Retinal pigment epithelial cell (primary cell): ENCODE data around the gene CCDC183.

ENCODE experiments used
- DNase-seq: peaks from one replicate; pipeline ENCODE4 v3.0.0-alpha.2; 2010; ENCODE audit warnings: low read depth
- H3K4me3 ChIP-seq: 2 replicates; pipeline ENCODE4 v1.5.1; 2011; ENCODE audit warnings: mild to moderate bottlenecking, low read length, control low read depth, moderate library complexity
- TF ChIP-seq, protein P1 (sequence below): conservative IDR thresholded peaks from 2 replicates; pipeline ENCODE4 v1.5.1; 2011; ENCODE audit warnings: low read depth, low read length, control low read depth, inconsistent platforms

The CCDC183 gene

DNA sequence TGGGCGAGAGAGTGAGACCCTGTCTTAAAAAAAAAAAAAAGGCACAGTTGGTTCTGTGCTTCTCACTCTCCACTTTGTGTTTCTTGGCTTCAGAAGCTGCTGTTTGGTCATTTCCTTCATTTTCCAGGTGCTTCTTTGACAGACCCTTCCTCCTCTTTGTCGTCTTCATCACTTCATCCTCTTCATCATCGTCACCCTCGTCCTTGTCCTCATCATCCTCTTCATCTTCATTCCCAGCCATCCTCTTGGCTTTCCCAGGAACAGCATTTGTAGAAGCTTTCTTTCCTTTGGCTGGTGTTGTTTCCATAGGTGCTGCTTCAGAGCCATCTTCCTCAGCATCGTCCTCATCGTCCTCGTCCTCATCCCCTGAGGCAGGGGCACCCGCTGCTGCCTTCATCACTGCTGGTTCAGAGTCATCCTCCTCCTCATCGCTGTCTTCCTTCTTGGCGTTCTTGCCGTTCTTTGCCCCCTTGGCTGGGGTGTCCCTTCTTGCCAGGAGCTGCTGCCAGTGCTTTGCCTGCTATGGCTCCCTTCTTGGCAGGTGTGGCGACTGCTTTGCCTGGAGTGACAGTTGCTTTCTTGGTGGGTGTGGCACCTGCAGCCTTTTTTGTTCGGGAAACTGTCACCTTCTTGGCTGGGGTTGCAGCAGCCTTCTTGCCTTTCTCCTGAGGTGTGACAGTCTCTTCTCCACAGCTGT lies 18.7 kb downstream of the CCDC183 start:
- no peak for DNase-seq
- TF ChIP-seq, protein P1, sequence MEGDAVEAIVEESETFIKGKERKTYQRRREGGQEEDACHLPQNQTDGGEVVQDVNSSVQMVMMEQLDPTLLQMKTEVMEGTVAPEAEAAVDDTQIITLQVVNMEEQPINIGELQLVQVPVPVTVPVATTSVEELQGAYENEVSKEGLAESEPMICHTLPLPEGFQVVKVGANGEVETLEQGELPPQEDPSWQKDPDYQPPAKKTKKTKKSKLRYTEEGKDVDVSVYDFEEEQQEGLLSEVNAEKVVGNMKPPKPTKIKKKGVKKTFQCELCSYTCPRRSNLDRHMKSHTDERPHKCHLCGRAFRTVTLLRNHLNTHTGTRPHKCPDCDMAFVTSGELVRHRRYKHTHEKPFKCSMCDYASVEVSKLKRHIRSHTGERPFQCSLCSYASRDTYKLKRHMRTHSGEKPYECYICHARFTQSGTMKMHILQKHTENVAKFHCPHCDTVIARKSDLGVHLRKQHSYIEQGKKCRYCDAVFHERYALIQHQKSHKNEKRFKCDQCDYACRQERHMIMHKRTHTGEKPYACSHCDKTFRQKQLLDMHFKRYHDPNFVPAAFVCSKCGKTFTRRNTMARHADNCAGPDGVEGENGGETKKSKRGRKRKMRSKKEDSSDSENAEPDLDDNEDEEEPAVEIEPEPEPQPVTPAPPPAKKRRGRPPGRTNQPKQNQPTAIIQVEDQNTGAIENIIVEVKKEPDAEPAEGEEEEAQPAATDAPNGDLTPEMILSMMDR: no peak
- H3K4me3 ChIP-seq: no peak overlapping the region

DNA sequence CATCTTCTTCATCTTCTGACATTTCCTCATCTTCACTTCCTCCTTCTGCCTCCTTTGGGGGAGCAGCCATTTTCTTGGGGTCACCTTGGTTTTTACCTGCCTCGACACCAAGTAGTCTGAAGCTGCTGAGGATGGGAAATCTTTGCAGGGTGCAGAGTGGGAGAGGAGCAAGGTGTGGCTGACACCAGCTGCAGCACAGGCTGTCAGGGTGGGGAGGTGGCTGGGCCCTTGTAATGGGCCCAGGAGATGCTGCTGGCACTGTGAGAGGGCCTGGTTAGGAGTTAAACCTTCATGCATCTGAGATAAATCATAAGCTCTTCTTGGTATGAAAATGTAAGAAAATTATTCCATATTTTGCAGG lies 19.3 kb downstream of the CCDC183 start:
- no peak for DNase-seq
- H3K4me3 ChIP-seq: no peak overlapping the region
- TF ChIP-seq, protein P1: no peak

DNA sequence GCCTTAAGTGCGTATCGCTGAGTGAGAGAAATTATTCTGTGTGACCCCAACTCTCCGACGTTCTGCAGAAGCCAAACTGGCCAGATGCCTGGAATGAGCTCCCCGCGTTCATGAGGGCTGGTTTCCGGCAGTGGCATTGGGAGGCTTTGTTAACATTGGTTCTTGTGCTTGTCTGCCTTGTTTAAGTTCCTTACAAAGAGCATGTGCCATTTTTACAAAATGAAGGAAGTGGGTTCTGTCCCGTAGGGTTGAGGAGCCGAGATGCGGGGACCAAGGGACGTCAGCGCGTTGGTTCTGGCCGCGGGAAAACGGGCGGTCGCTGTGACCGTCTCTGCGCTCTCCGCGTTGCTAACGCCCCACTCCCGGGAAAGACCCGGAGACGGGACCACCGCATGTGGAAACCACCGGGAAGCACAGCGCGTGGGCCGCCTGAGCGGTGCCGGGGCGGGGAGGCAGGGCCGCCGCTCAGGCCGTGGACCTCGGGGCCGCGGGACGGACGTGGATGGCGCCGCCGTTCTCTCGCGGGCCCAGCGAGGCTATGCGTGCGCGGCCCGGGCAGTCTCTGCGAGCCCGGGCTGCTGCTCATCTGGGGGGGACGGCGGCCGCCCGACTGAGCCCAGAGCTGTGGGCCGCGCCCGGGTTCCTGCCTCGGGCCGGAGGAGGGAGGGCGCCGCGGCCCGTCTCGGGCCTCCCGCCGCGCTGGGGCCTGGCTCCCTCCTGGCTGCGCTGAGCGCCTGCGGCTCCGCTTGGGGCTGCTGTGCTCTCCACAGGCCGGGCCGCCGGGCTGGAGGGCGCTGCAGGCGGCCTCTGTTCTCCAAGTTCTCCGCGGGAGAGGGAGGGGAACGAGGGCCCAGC lies 25.1 kb downstream of the CCDC183 start:
- TF ChIP-seq, protein P1: no peak
- H3K4me3 ChIP-seq: no peak overlapping the region
- DNase-seq: no peak

DNA sequence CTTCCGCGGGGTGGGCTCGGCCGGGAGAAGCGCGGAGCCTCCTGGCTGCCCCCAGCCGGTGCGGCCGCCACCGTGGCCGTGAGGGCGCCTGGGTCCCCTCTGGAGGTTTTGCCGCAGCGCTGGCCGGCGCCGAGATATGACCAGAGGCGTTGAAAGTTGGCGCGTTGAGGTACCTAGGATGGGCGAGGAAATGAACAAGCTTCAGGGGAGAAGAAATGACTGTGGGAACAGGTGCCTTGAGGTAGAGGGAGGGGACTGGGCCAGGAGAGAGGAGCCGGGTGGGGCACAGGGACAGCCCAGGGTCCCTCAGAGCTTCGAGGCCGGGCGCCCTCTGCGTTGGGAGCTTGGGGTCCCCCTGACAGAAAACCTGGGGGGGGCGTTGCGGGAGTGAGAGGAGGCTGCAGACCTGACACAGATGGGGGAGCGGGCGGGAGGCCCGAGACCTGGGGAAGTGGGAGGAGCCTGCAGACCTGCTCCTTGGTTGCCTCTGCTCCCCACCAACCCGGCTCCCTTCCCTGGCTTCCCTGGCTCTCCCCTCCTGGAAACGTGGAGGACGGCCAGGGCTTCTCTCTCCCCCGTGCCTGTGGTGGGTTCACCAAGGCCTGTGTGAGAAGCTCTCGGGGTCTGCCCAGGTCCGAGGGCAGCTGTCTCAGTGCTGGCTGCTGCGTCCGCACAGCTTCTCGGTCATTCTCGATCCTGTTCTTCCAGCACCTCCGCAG lies 25.8 kb downstream of the CCDC183 start:
- DNase-seq: no peak
- no peak overlapping the region for H3K4me3 ChIP-seq
- TF ChIP-seq, protein P1: no peak

DNA sequence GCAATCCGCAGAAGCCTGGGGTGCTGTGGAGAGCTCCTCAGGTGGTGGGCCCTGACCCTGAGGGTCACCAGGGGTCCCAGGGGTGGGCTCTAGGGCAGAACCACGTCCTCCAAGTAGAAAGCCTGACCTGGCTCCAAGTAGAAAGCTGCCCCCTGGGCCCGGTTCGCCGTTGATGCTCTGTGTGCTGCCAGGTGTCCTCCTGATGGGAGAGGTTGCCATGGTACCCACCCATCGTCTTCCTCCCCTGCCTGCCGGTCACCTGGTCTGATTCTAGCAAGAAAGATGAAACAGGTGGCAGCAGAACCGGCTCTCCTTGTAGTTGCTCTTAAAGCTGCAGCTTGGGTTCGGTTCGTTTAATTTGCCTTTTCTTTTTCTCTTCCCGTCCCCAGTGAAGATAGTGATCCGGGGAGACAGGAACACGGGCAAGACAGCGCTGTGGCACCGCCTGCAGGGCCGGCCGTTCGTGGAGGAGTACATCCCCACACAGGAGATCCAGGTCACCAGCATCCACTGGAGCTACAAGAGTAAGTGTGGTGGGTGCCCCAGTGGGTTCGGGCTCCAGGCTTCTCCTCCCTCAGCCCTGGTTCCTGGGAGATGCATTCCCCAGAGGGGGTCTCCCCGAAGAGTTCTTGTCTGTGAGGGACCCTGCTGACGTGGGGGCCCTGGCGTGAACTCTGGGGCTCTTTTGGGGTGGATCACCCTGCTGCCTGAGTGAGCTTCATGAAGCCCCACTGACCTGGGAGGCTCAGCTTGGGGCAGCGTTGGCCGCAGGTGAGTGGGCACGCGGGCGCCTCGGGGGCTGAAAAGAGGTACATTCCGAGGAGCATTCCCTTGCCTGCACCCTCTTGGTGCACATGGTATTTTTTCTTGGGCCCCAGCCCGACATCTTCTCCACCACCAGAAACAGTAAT lies 27.3 kb downstream of the CCDC183 start:
- TF ChIP-seq, protein P1: no peak
- no peak for DNase-seq

DNA sequence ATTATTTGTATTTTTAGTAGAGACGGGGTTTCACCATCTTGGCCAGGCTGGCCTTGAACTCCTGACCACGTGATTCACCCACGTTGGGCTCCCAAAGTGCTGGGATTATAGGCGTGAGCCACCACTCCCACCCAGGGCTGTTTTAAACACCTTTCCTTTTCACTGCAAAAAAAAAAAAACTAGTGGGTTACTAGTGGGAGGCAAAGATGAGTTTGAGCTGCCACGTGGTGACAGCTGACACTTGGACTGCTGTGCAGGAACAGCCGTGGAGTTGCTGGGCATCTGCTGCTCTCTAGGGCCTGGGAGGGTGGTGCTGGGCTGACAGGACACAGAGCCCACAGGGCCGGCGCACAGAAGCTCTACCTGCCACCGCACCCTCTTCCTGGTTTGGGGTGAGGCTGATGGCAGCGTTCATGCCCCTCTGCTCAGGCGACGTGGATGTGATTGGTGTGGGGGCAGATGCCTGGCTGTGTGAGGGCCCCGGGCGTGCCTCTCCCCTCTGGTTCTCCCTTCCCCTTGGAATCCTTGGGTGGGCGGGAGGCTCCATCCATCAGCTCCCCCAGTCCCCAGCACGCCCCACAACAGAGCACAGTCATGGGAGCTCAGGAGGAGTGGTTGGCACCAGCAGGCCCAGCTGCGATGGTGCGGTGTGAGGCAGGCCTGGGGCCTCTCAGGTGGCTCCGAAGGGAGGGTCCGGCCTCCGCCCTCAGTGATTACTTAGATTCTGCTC lies 28.5 kb downstream of the CCDC183 start:
- H3K4me3 ChIP-seq: no peak overlapping the region
- no peak for DNase-seq
- TF ChIP-seq, protein P1: no peak

More for the DNA sequence above, 27.3 kb downstream of the CCDC183 start:
- H3K4me3 ChIP-seq: no peak overlapping the region
